ENCODE results near the gene MAP3K5. TPM values are rescaled to one million over a fixed set of nuclear protein-coding genes. Genes with fewer than 3 reads are reported as not detected.

The MAP3K5 gene
- total RNA-seq, 2 donors from 2014 or later: 6.7 to 11.9 TPM

GRCh38 chr6:136652656-136653055 is 139.6 kb downstream of the MAP3K5 start:
- H3K27me3 ChIP-seq: no peaks in the 10 kb centered on the region
- peaks cover 0 to 2% of the 10 kb centered on the region in 2 donors for H3K4me1 ChIP-seq
- no peak overlapping the region for H3K27ac ChIP-seq
- no peak for TF ChIP-seq CTCF (IDR thresholded peaks at IDR 0.05)
- no peaks in the 10 kb centered on the region for H3K36me3 ChIP-seq
- no peak for DNase-seq (ENCODE audit: low spot score)
- no peak overlapping the region for H3K4me3 ChIP-seq
- no peaks in the 10 kb centered on the region for H3K9me3 ChIP-seq

GRCh38 chr6:136651982-136652381 is 140.3 kb downstream of the MAP3K5 start:
- H3K9me3 ChIP-seq: no peaks in the 10 kb centered on the region
- no peak for TF ChIP-seq CTCF (IDR thresholded peaks at IDR 0.05)
- no peak for DNase-seq (ENCODE audit: low spot score)
- H3K4me3 ChIP-seq: no peak overlapping the region
- no peak overlapping the region for H3K27ac ChIP-seq
- H3K4me1 ChIP-seq: peaks cover 0 to 8% of the 10 kb centered on the region in 2 donors
- no peaks in the 10 kb centered on the region for H3K36me3 ChIP-seq
- no peaks in the 10 kb centered on the region for H3K27me3 ChIP-seq

- Histone ChIP-seq H3K36me3 (no peaks in the 10 kb centered on the region), H3K4me1 (peaks cover 0 to 32% of the 10 kb centered on the region in 2 donors), H3K27me3 (no peaks in the 10 kb centered on the region), H3K9me3 (no peaks in the 10 kb centered on the region), H3K27ac (peak overlapping the region in 1 of 2 donors; percentile 19), H3K4me3 (no peak overlapping the region)
- TF ChIP-seq CTCF (IDR thresholded peaks at IDR 0.05): no peak
- DNase-seq (ENCODE audit: low spot score): no peak
These were observed 144.9 kb downstream of the MAP3K5 start for GRCh38 chr6:136647363-136647852.

- Histone ChIP-seq H3K4me3 (no peak overlapping the region), H3K4me1 (peaks cover 0 to 32% of the 10 kb centered on the region in 2 donors), H3K36me3 (no peaks in the 10 kb centered on the region), H3K27me3 (no peaks in the 10 kb centered on the region), H3K27ac (peak overlapping the region in 1 of 2 donors; percentile 23), H3K9me3 (no peaks in the 10 kb centered on the region)
- no peak for DNase-seq (ENCODE audit: low spot score)
- no peak for TF ChIP-seq CTCF (IDR thresholded peaks at IDR 0.05)
These were observed 145.9 kb downstream of the MAP3K5 start for GRCh38 chr6:136646377-136646776.

GRCh38 chr6:136644597-136644952 is 147.7 kb downstream of the MAP3K5 start:
- no peak for DNase-seq (ENCODE audit: low spot score)
- Histone ChIP-seq H3K27ac (no peak overlapping the region), H3K27me3 (no peaks in the 10 kb centered on the region), H3K9me3 (no peaks in the 10 kb centered on the region), H3K4me3 (no peak overlapping the region), H3K4me1 (peaks cover 0 to 32% of the 10 kb centered on the region in 2 donors), H3K36me3 (no peaks in the 10 kb centered on the region)
- no peak for TF ChIP-seq CTCF (IDR thresholded peaks at IDR 0.05)
